IPS-11a (cell line): ENCODE data around the gene BLTP3A.
"Not testable (repeated sequence)": the region's sequence is repeated elsewhere in the genome, so short reads cannot be mapped to it uniquely, and the experiment has no call there.

Experiments
- H3K4me3 ChIP-seq: one replicate; pipeline ENCODE4 v1.5.1; 2013; ENCODE audit warnings: low read depth, low read length, control low read depth

Gene BLTP3A

GRCh38 chr6:34788111-34788510, 3.8 kb upstream of the BLTP3A start:
- no peak overlapping the region for H3K4me3 ChIP-seq

- H3K4me3 ChIP-seq = peak overlapping the region; percentile 89
Observed at GRCh38 chr6:34791164-34791700, 651 bp upstream of the BLTP3A start.

- peak overlapping the region; percentile 89 for H3K4me3 ChIP-seq
Observed at GRCh38 chr6:34792605-34793500, 970 bp downstream of the BLTP3A start.

GRCh38 chr6:34793877-34794276, 2.0 kb downstream of the BLTP3A start:
- H3K4me3 ChIP-seq = no peak overlapping the region

- no peak overlapping the region for H3K4me3 ChIP-seq
Observed at GRCh38 chr6:34795836-34796425, 4.0 kb downstream of the BLTP3A start.

GRCh38 chr6:34798057-34798456, 6.2 kb downstream of the BLTP3A start:
- H3K4me3 ChIP-seq = no peak overlapping the region

GRCh38 chr6:34799547-34799946, 7.7 kb downstream of the BLTP3A start:
- no peak overlapping the region for H3K4me3 ChIP-seq

- H3K4me3 ChIP-seq = no peak overlapping the region
Observed at GRCh38 chr6:34804543-34804942, 12.7 kb downstream of the BLTP3A start.

GRCh38 chr6:34805074-34805473, 13.2 kb downstream of the BLTP3A start:
- not testable (repeated sequence) for H3K4me3 ChIP-seq

GRCh38 chr6:34806738-34807453, 15.0 kb downstream of the BLTP3A start:
- H3K4me3 ChIP-seq = no peak overlapping the region

- not testable (repeated sequence) for H3K4me3 ChIP-seq
Observed at GRCh38 chr6:34808473-34808872, 16.6 kb downstream of the BLTP3A start.

GRCh38 chr6:34809419-34809818, 17.5 kb downstream of the BLTP3A start:
- not testable (repeated sequence) for H3K4me3 ChIP-seq

GRCh38 chr6:34810017-34810882, 18.4 kb downstream of the BLTP3A start:
- H3K4me3 ChIP-seq = no peak overlapping the region

- no peak overlapping the region for H3K4me3 ChIP-seq
Observed at GRCh38 chr6:34810936-34811632, 19.2 kb downstream of the BLTP3A start.

GRCh38 chr6:34813028-34813713, 21.3 kb downstream of the BLTP3A start:
- H3K4me3 ChIP-seq = no peak overlapping the region

GRCh38 chr6:34816635-34817301, 24.9 kb downstream of the BLTP3A start:
- no peak overlapping the region for H3K4me3 ChIP-seq

GRCh38 chr6:34817446-34817845, 25.6 kb downstream of the BLTP3A start:
- no peak overlapping the region for H3K4me3 ChIP-seq

- not testable (repeated sequence) for H3K4me3 ChIP-seq
Observed at GRCh38 chr6:34818872-34819570, 27.1 kb downstream of the BLTP3A start.
